Activated CD4-positive, alpha-beta memory T cell treated with anti-CD3 and anti-CD28 coated beads for 36 hours (primary cell): ENCODE results near the gene KCNQ2. TPM values are rescaled to one million over a fixed set of nuclear protein-coding genes. Genes with fewer than 3 reads are reported as not detected.

ENCODE experiments used
- CTCF ChIA-PET: fragments of 350-600 bp; sonication (Branson Sonifier 250); formaldehyde crosslinking; loops from one replicate; lab custom pipeline; 2021; ENCODE audit warnings: antibody characterized with exemption, inconsistent platforms; lab: Charles Lee
- POLR2A ChIA-PET: fragments of 350-600 bp; sonication (Branson Sonifier 250); formaldehyde crosslinking; loops from one replicate; lab custom pipeline; 2021; ENCODE audit warnings: antibody characterized with exemption; lab: Charles Lee
- DNase-seq: peaks from one replicate; pipeline ENCODE4 v3.0.0-alpha.2; 2020
- H3K27ac Mint-ChIP-seq: one replicate; pipeline ENCODE4 v1.8.0; 2021; ENCODE audit warnings: mixed read lengths
- H3K27me3 Mint-ChIP-seq: one replicate; pipeline ENCODE4 v1.8.0; 2021; ENCODE audit warnings: mixed read lengths
- H3K36me3 Mint-ChIP-seq: one replicate; pipeline ENCODE4 v1.8.0; 2021; ENCODE audit warnings: mixed read lengths
- H3K4me1 Mint-ChIP-seq: one replicate; pipeline ENCODE4 v1.8.0; 2021; ENCODE audit warnings: low read depth, mixed read lengths
- H3K4me3 Mint-ChIP-seq: one replicate; pipeline ENCODE4 v1.8.0; 2021; ENCODE audit warnings: mild to moderate bottlenecking, mixed read lengths
- H3K9me3 Mint-ChIP-seq: one replicate; pipeline ENCODE4 v1.8.0; 2021; ENCODE audit warnings: mixed read lengths
- intact Hi-C: fragments of 100-400 bp; cut with micrococcal nuclease; formaldehyde crosslinking; loops from one replicate; pipeline ENCODE4 v1.15.1; 2023
- total RNA-seq, 2 experiments: library from RNA; stranded (reverse); gene quantifications; one replicate each; pipeline ENCODE4 v1.2.3, GENCODE V29; 2021

Gene KCNQ2
- total RNA-seq, 2 experiments from 2014 or later, result not detected

GRCh38 chr20:63374504-63374903 lies 98.0 kb downstream of the KCNQ2 start:
- ChIA-PET CTCF (no interaction called here), POLR2A (no interaction called here)
- H3K4me1 Mint-ChIP-seq, result no peaks in the 10 kb centered on the region
- no peak overlapping the region for H3K27ac Mint-ChIP-seq
- intact Hi-C loops, result no loop called here
- H3K9me3 Mint-ChIP-seq, result no peaks in the 10 kb centered on the region
- no peak for DNase-seq
- H3K4me3 Mint-ChIP-seq, result no peak overlapping the region
- H3K36me3 Mint-ChIP-seq, result no peaks in the 10 kb centered on the region
- peaks cover 18% of the 10 kb centered on the region for H3K27me3 Mint-ChIP-seq

GRCh38 chr20:63373996-63374395 lies 98.5 kb downstream of the KCNQ2 start:
- Mint-ChIP-seq H3K27ac (no peak overlapping the region), H3K36me3 (no peaks in the 10 kb centered on the region), H3K4me1 (no peaks in the 10 kb centered on the region), H3K9me3 (no peaks in the 10 kb centered on the region), H3K27me3 (peaks cover 20% of the 10 kb centered on the region), H3K4me3 (no peak overlapping the region)
- intact Hi-C loops, result no loop called here
- DNase-seq, result no peak
- ChIA-PET CTCF (no interaction called here), POLR2A (no interaction called here)

DNA sequence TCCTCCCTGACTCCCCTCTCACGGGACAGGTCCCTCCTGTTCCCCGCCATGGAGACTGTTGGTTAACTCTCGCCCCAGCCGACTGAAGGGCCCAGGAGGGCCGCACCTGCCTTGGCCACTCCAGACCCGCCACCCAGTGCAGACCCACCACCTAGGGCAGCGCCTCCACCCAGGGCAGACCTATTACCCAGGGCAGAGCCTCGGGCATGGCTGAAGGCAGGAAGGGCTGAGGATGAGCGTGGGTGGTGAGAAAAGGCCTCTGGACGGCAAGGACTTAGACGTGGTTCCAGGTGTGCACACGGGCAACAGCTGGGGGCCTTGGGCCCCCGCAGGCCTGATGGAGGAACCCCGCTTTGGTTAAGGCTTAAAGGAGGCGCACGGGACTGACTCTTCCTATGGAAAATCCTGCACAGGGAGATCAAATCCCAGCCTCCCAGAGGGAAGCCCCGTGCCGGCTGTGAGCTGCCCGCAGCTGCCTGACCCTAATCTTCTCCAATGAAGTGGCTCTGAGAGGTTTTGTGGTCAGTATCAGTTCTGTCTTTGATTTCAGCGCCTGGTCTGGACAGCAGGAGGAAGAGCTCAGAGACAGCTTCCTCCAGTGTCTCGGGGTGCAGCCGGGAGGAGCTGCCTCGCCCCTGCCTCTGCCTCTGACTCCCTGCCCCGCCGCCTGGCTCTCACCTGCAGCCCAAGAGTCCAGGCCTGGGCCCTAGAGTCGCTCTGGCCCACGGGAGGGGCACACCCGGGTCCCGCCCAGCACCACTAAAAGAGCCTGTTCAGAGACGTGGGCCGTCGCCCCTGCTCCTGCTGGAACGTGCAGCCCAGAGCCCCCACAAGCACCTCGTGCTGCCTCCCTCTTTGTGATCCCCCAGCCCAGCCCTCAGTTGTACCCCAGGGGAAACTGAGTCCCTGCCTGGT lies 99.2 kb downstream of the KCNQ2 start:
- CTCF ChIA-PET, result no interaction called here
- Mint-ChIP-seq H3K27ac (no peak overlapping the region), H3K36me3 (no peaks in the 10 kb centered on the region), H3K4me3 (no peak overlapping the region), H3K27me3 (peaks cover 15% of the 10 kb centered on the region), H3K4me1 (no peaks in the 10 kb centered on the region), H3K9me3 (no peaks in the 10 kb centered on the region)
- intact Hi-C loops, result no loop called here
- POLR2A ChIA-PET, result no interaction called here
- no peak for DNase-seq

DNA sequence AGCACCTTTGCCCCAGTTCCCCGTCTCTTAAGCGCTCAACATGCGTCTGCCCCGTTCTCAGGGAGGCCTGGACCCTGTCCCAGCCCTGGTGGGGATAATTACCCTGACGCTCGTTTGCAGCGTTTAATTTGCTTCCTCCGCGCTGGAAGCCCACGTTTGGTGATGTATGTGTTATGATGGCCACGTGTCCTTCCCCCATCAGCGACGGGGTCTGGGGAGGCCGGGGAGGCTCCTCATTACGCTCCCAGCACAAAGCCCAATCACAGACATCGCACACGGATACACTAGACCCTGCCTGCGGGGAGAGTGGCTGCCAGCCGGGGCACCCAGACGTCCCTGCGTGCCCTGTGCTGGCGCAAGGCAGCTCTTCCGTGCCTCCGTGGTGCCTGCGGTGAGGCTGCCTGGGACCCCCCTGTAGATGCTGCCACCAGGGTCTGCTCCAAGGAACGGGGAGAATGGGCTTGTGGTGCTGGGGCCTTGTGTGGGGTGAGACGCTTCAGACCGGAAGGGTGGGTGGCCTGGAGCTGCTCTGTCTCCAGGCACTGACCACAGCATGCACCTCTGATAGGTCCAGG lies 101.1 kb downstream of the KCNQ2 start:
- H3K27me3 Mint-ChIP-seq, result peaks cover 15% of the 10 kb centered on the region
- no peaks in the 10 kb centered on the region for H3K36me3 Mint-ChIP-seq
- no peak overlapping the region for H3K27ac Mint-ChIP-seq
- CTCF ChIA-PET, result no interaction called here
- intact Hi-C loops, result no loop called here
- POLR2A ChIA-PET, result no interaction called here
- H3K4me1 Mint-ChIP-seq, result no peaks in the 10 kb centered on the region
- no peaks in the 10 kb centered on the region for H3K9me3 Mint-ChIP-seq
- no peak overlapping the region for H3K4me3 Mint-ChIP-seq
- no peak for DNase-seq

DNA sequence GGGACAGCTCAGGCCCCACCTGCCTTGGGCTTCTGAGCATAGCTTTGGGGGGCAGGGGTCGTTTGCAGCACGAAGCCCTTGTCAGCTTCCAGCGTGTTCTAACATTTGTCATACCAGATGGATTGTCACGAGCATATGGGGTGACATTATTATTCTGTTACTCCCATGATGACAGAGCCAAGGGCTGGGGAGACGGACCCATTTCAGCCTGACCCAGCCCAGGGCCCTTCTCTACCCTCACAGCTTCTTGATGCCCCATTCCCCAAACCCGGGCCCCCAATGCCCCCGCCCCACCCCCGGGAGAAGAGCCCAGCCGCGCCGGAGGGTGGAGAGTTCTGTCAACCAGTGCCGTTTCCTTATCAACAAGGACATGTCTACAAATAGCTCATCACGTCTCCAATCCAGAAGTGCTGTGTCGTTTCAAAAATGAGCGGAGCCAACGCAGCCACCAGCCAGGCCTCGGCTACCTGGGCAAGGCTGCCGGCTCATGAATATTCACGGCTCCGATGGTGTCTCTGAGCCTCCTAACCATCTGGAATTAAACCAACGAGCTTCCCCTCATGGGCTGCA lies 101.8 kb downstream of the KCNQ2 start:
- Mint-ChIP-seq H3K9me3 (no peaks in the 10 kb centered on the region), H3K36me3 (no peaks in the 10 kb centered on the region), H3K4me3 (no peak overlapping the region), H3K27me3 (peaks cover 14% of the 10 kb centered on the region), H3K4me1 (no peaks in the 10 kb centered on the region), H3K27ac (no peak overlapping the region)
- no peak for DNase-seq
- intact Hi-C loops, result no loop called here
- CTCF ChIA-PET, result interaction anchor here (1.5 kb wide), 1 partner anchor 11 kb away, joined by 3 read pairs; no protein-coding TSS in a partner anchor
- POLR2A ChIA-PET, result no interaction called here

DNA sequence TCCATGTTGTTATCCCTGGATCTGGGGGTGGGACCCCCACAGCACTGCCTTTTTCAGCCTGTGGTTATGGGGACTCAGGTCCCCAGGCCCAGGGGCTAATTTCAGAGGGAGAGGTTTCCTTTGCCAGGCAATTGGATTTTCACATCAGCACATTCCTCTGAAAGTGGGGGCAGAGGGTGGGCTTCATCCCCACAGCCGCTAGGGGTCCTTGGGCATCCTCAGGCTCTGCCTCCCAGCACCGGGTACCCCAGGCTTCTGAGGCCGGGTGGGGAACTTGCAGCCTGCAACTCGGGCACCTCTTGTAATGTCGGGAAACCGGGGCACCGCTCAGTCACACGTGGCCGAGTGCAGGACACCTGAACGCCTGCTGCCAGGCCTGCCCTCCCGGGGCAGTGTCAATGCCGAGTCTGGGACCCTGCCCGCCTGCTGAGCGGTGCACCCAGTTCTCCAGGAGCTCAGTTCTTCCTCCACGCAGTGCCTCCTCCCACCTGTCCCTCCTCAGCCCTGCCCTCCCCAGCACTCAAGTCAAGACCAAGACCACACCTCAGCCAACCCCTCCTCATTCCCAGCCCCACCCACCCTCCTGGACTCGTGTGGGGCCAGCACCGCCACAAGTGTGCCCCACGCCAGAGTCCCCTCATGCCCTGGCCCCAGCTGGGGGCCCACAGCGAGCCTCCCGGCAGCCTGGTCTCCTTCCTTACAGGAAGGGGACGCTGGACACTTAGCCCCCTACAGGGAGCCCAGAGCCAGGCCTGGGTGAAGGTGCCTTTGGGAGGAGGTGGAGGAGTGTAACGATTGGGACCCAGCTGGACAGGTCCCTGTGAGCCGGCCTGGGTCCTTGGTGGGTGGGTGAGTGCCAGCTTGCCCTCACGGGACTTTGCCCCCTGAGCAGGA lies 102.5 kb downstream of the KCNQ2 start:
- H3K36me3 Mint-ChIP-seq, result no peaks in the 10 kb centered on the region
- no peaks in the 10 kb centered on the region for H3K4me1 Mint-ChIP-seq
- no peak overlapping the region for H3K27ac Mint-ChIP-seq
- DNase-seq, result no peak
- no peak overlapping the region for H3K4me3 Mint-ChIP-seq
- no peaks in the 10 kb centered on the region for H3K9me3 Mint-ChIP-seq
- peaks cover 18% of the 10 kb centered on the region for H3K27me3 Mint-ChIP-seq
- ChIA-PET CTCF (interaction anchor here (1.5 kb wide), 1 partner anchor 12 kb away, joined by 3 read pairs; no protein-coding TSS in a partner anchor), POLR2A (no interaction called here)
- intact Hi-C loops, result no loop called here

GRCh38 chr20:63369024-63369530 lies 103.4 kb downstream of the KCNQ2 start:
- no peak overlapping the region for H3K27ac Mint-ChIP-seq
- H3K36me3 Mint-ChIP-seq, result no peaks in the 10 kb centered on the region
- peaks cover 19% of the 10 kb centered on the region for H3K27me3 Mint-ChIP-seq
- H3K4me1 Mint-ChIP-seq, result no peaks in the 10 kb centered on the region
- H3K4me3 Mint-ChIP-seq, result no peak overlapping the region
- intact Hi-C loops, result no loop called here
- no peaks in the 10 kb centered on the region for H3K9me3 Mint-ChIP-seq
- CTCF ChIA-PET, result no interaction called here
- no peak for DNase-seq
- POLR2A ChIA-PET, result no interaction called here

DNA sequence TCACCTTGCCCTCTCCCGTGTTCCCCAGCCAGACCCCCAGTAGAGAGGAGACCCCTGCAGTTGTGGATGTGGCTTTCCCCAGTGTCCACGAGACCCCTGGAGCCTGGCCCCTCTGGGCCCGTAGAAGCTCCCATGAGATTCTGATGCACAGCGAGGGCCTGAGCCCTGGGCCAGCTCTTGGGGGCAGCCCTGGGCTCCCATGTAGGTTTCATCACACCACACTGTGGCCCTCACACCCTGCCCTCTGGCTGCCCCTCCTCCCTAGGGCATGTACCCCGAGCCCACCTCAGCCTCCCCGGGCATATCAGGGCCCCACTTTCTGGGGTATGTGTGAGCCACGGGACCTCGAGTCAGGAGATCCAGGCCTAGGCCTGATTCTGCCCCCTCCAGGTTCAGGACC lies 104.3 kb downstream of the KCNQ2 start:
- ChIA-PET POLR2A (no interaction called here), CTCF (no interaction called here)
- intact Hi-C loops, result no loop called here
- Mint-ChIP-seq H3K4me1 (no peaks in the 10 kb centered on the region), H3K27ac (no peak overlapping the region), H3K27me3 (peaks cover 19% of the 10 kb centered on the region), H3K4me3 (no peak overlapping the region), H3K36me3 (no peaks in the 10 kb centered on the region), H3K9me3 (no peaks in the 10 kb centered on the region)
- no peak for DNase-seq

GRCh38 chr20:63367446-63368055 lies 104.9 kb downstream of the KCNQ2 start:
- Mint-ChIP-seq H3K4me3 (no peak overlapping the region), H3K27me3 (peaks cover 21% of the 10 kb centered on the region), H3K9me3 (no peaks in the 10 kb centered on the region), H3K4me1 (no peaks in the 10 kb centered on the region), H3K27ac (no peak overlapping the region), H3K36me3 (no peaks in the 10 kb centered on the region)
- ChIA-PET CTCF (no interaction called here), POLR2A (no interaction called here)
- no peak for DNase-seq
- intact Hi-C loops, result no loop called here

GRCh38 chr20:63366390-63367365 lies 105.8 kb downstream of the KCNQ2 start:
- CTCF ChIA-PET, result no interaction called here
- no peak for DNase-seq
- intact Hi-C loops, result no loop called here
- no peaks in the 10 kb centered on the region for H3K36me3 Mint-ChIP-seq
- peaks cover 25% of the 10 kb centered on the region for H3K27me3 Mint-ChIP-seq
- no peak overlapping the region for H3K4me3 Mint-ChIP-seq
- no peaks in the 10 kb centered on the region for H3K4me1 Mint-ChIP-seq
- no peaks in the 10 kb centered on the region for H3K9me3 Mint-ChIP-seq
- no peak overlapping the region for H3K27ac Mint-ChIP-seq
- POLR2A ChIA-PET, result no interaction called here
